A549 treated with ZK216348 at 1 μM for 4 hours (cell line): ENCODE data around the gene ZNF582. TPM values are rescaled to one million over a fixed set of nuclear protein-coding genes. Genes with fewer than 3 reads are reported as not detected.

Experiments
- total RNA-seq: library from RNA; stranded (reverse); fragments of 200-300 nt; extraction: Qiagen RNA extraction; gene quantifications from 5 replicates; pipeline ENCODE4 v1.2.3, GENCODE V29; 2022; ENCODE audit warnings: low read depth

ZNF582 gene
- total RNA-seq: 0.67 to 1.4 TPM (median 0.72 TPM) in 5 replicates

GRCh38 chr19:56393119-56394012, at the start of gene ZNF582:
Gene ZNF582, minus strand, starts transcription at chr19:56393534. Its CDS starts 1,782 bp downstream, at chr19:56391752.

GRCh38 chr19:56403764-56404704, 10.7 kb upstream of the ZNF582 start, which contains the start of gene ZNF583:
Gene ZNF583, plus strand, starts transcription at chr19:56404332. Its CDS starts 2,783 bp downstream, at chr19:56407115.

Other genes starting within 250 kb of the ZNF582 start
- not detected in 5 replicates for gene GALP, start 217.5 kb downstream of the ZNF582 start, total RNA-seq
- not detected in 5 replicates for gene ZSCAN5B, start 195.8 kb downstream of the ZNF582 start, total RNA-seq
- not detected in 5 replicates for gene ZSCAN5C, start 191.3 kb downstream of the ZNF582 start, total RNA-seq
- gene EDDM13, start 120.8 kb downstream of the ZNF582 start, total RNA-seq: not detected in 5 replicates
- gene ZSCAN5A, start 78.7 kb downstream of the ZNF582 start, total RNA-seq: 7.8 to 13.2 TPM (median 8.2 TPM) in 5 replicates
- 1.8 to 3.0 TPM (median 2.3 TPM) in 5 replicates for gene ZNF583, start 10.8 kb upstream of the ZNF582 start, total RNA-seq
- gene ZNF667, start 83.8 kb upstream of the ZNF582 start, total RNA-seq: not detected in 5 replicates
- gene ZNF471, start 114.3 kb upstream of the ZNF582 start, total RNA-seq: 0.04 to 0.22 TPM (median 0.14 TPM) in 4 of 5 replicates, not detected in the other
- gene ZFP28, start 145.4 kb upstream of the ZNF582 start, total RNA-seq: 3.3 to 4.7 TPM (median 4.1 TPM) in 5 replicates
- 1.4 to 1.7 TPM (median 1.6 TPM) in 5 replicates for gene ZNF470, start 173.9 kb upstream of the ZNF582 start, total RNA-seq
- gene ZNF71, start 201.8 kb upstream of the ZNF582 start, total RNA-seq: 9.0 to 12.6 TPM (median 11.8 TPM) in 5 replicates
- not detected in 5 replicates for gene SMIM17, start 249.6 kb upstream of the ZNF582 start, total RNA-seq